OCI-LY3 (cell line): ENCODE measurements around the gene UNCX.

Source experiments
- EZH2phosphoT487 ChIP-seq: fragments of 200-600 bp; shearing (Covaris generic); IDR thresholded peaks from 2 replicates; pipeline ENCODE4 v1.6.1; 2018; ENCODE audit warnings: antibody characterized with exemption, mixed run types, low read depth
- TF ChIP-seq, protein P1 (sequence below): fragments of 200-600, 300-600 bp; sonication (generic); IDR thresholded peaks from 2 replicates; pipeline ENCODE4 v1.5.1; 2014; ENCODE audit warnings: antibody characterized with exemption, low read length, low read depth

GRCh38 chr7:1240517-1241257, 8.0 kb downstream of the UNCX start:
- TF ChIP-seq, protein P1, sequence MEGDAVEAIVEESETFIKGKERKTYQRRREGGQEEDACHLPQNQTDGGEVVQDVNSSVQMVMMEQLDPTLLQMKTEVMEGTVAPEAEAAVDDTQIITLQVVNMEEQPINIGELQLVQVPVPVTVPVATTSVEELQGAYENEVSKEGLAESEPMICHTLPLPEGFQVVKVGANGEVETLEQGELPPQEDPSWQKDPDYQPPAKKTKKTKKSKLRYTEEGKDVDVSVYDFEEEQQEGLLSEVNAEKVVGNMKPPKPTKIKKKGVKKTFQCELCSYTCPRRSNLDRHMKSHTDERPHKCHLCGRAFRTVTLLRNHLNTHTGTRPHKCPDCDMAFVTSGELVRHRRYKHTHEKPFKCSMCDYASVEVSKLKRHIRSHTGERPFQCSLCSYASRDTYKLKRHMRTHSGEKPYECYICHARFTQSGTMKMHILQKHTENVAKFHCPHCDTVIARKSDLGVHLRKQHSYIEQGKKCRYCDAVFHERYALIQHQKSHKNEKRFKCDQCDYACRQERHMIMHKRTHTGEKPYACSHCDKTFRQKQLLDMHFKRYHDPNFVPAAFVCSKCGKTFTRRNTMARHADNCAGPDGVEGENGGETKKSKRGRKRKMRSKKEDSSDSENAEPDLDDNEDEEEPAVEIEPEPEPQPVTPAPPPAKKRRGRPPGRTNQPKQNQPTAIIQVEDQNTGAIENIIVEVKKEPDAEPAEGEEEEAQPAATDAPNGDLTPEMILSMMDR = no peak
- no peak for TF ChIP-seq EZH2phosphoT487
